ENCODE measurements around the gene LGALS7.

Gene LGALS7

DNA sequence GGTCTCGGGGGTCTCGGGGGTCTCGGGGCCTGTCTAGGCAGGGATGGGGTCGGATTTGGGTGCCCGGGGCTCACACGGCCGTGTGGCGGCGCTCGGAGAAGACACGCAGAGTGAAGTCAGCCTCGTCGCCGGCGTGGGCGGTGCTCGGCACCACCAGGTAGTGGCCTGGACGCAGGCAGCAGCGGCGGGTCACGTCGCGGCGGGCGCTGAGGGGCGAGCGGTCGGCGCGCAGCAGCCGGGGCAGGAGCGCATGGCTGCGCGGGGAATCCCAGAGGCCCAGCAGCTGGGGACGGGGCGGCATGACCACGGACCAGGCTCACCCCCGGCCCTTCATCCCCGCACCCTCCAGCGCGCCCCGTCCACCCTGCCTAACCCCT, 37.3 kb downstream of the LGALS7 start:
- Histone ChIP-seq H3K27me3 (ENCODE audit: insufficient read depth, poor library complexity, severe bottlenecking) (no peaks in the 10 kb centered on the region), H3K4me1 (ENCODE audit: insufficient read depth, poor library complexity, severe bottlenecking) (peaks cover 9% of the 10 kb centered on the region), H3K36me3 (ENCODE audit: low read depth) (peaks cover 9% of the 10 kb centered on the region), H3K27ac (ENCODE audit: poor library complexity, severe bottlenecking) (no peak overlapping the region), H3K9me3 (ENCODE audit: severe bottlenecking) (no peaks in the 10 kb centered on the region), H3K4me3 (ENCODE audit: severe bottlenecking) (peak overlapping the region; percentile 23)
- ATAC-seq (ENCODE audit: low read depth) = no peak
- TF ChIP-seq, protein P1, sequence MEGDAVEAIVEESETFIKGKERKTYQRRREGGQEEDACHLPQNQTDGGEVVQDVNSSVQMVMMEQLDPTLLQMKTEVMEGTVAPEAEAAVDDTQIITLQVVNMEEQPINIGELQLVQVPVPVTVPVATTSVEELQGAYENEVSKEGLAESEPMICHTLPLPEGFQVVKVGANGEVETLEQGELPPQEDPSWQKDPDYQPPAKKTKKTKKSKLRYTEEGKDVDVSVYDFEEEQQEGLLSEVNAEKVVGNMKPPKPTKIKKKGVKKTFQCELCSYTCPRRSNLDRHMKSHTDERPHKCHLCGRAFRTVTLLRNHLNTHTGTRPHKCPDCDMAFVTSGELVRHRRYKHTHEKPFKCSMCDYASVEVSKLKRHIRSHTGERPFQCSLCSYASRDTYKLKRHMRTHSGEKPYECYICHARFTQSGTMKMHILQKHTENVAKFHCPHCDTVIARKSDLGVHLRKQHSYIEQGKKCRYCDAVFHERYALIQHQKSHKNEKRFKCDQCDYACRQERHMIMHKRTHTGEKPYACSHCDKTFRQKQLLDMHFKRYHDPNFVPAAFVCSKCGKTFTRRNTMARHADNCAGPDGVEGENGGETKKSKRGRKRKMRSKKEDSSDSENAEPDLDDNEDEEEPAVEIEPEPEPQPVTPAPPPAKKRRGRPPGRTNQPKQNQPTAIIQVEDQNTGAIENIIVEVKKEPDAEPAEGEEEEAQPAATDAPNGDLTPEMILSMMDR (IDR thresholded peaks at IDR 0.05; ENCODE audit: poor library complexity, severe bottlenecking) = no peak
- DNase-seq (ENCODE audit: low spot score) = peak; percentile 59

DNA sequence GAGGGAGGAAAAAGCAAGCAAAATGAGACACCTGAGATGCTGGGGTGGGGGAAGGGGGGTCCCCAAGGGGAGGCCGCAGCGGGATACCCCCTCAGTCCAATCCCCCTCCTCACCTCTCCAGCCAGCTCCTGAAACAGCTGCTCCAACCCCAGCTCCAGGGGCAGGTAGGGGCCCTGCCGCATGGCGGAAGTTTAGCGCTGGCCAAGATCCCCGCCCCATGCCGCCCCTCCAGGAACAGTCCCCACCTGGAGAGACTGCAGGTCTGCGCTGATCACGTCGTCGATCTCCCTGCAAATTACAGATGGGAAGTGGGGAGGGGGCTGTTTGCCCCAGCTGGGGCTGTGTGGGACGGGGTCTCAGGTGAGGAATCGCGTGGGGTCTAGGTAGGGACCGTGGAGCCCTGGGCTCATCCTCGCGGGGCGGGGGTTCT, 38.0 kb downstream of the LGALS7 start:
- no peaks in the 10 kb centered on the region for H3K27me3 ChIP-seq (ENCODE audit: insufficient read depth, poor library complexity, severe bottlenecking)
- no peaks in the 10 kb centered on the region for H3K9me3 ChIP-seq (ENCODE audit: severe bottlenecking)
- H3K4me1 ChIP-seq (ENCODE audit: insufficient read depth, poor library complexity, severe bottlenecking) = peaks cover 9% of the 10 kb centered on the region
- no peak overlapping the region for H3K4me3 ChIP-seq (ENCODE audit: severe bottlenecking)
- peak; percentile 3; the same call in 1 of the 3 replicates for ATAC-seq (ENCODE audit: low read depth)
- no peak for DNase-seq (ENCODE audit: low spot score)
- H3K27ac ChIP-seq (ENCODE audit: poor library complexity, severe bottlenecking) = peak overlapping the region; percentile 44
- peaks cover 13% of the 10 kb centered on the region for H3K36me3 ChIP-seq (ENCODE audit: low read depth)
- TF ChIP-seq, protein P1 (IDR thresholded peaks at IDR 0.05; ENCODE audit: poor library complexity, severe bottlenecking) = no peak

DNA sequence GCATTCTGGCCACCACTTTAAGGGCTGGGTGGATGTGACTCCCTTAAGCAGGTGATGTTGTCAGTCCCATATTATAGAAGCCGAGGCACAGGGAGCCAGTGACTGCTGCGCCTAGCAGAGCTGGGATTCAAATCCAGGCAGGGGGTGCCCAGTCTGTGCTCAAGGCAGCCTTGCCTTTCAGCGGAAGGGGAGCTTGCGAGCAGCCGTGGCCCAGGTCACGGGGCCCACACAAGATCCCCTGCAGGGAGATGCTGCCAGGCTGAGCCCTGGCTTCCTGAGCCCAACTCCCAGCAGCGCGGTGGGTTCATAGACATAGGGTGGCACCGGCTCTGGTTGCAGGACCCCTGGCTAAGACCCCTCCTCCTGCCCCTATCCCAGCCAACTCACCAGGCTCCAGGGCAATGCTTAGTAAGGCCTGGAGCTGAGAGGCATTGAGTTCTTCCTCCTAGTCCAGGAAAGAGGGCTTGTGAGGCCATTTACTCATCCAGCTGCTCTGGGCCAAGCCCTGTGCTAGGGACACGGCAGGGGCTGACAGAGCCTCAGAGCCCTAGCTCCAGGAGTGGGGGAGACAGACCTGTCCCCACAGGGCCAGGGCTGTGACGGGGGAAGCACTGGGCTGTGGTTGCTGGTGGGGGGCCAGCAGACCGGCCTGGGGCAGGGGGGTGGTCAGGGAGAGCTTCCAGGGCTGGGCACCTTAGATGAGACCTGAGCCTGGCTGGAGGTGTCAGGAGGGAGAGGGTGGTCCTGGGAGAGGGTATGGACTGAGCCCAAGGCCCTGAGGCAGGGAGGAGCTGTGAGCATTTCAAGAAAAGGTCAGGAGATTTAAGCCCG, 38.7 kb downstream of the LGALS7 start:
- H3K4me1 ChIP-seq (ENCODE audit: insufficient read depth, poor library complexity, severe bottlenecking) = peaks cover 9% of the 10 kb centered on the region
- TF ChIP-seq, protein P1 (IDR thresholded peaks at IDR 0.05; ENCODE audit: poor library complexity, severe bottlenecking) = no peak
- DNase-seq (ENCODE audit: low spot score) (peak; percentile 64), ATAC-seq (ENCODE audit: low read depth) (peak; percentile 5)
- H3K4me3 ChIP-seq (ENCODE audit: severe bottlenecking) = no peak overlapping the region
- H3K9me3 ChIP-seq (ENCODE audit: severe bottlenecking) = no peaks in the 10 kb centered on the region
- peaks cover 16% of the 10 kb centered on the region for H3K36me3 ChIP-seq (ENCODE audit: low read depth)
- H3K27ac ChIP-seq (ENCODE audit: poor library complexity, severe bottlenecking) = peak overlapping the region; percentile 44
- no peaks in the 10 kb centered on the region for H3K27me3 ChIP-seq (ENCODE audit: insufficient read depth, poor library complexity, severe bottlenecking)

DNA sequence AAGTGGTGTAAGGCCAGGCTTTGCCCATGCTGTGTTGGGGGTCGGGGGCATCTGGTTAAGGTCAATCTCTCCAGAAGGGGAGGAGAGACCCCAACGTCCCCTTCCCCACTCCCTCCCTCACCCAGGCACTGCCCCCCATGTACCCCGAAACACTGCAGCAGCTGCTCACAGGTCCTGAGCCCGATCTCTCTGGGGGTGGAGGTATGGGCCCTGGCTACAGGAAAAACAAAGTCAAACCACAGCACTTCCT, 39.2 kb downstream of the LGALS7 start:
- peak; percentile 13 for ATAC-seq (ENCODE audit: low read depth)

More for the DNA sequence above, 39.2 kb downstream of the LGALS7 start:
- DNase-seq (ENCODE audit: low spot score) = no peak
- Histone ChIP-seq H3K27ac (ENCODE audit: poor library complexity, severe bottlenecking) (peak overlapping the region; percentile 44), H3K27me3 (ENCODE audit: insufficient read depth, poor library complexity, severe bottlenecking) (no peaks in the 10 kb centered on the region), H3K4me3 (ENCODE audit: severe bottlenecking) (no peak overlapping the region), H3K36me3 (ENCODE audit: low read depth) (peaks cover 17% of the 10 kb centered on the region), H3K4me1 (ENCODE audit: insufficient read depth, poor library complexity, severe bottlenecking) (peaks cover 9% of the 10 kb centered on the region), H3K9me3 (ENCODE audit: severe bottlenecking) (no peaks in the 10 kb centered on the region)
- TF ChIP-seq, protein P1 (IDR thresholded peaks at IDR 0.05; ENCODE audit: poor library complexity, severe bottlenecking) = no peak

All from RWPE2 (cell line).